GM18511 (cell line): ENCODE data around the gene ACBD6.

ENCODE experiments used
- ATAC-seq: cut with Tn5 transposase; IDR thresholded peaks from one replicate; pipeline ENCODE4 v1.9.1; 2021; ENCODE audit warnings: mild to moderate bottlenecking, moderate library complexity; ENCODE audit not compliant: unreplicated experiment

Gene ACBD6

GRCh38 chr1:180376253-180376652 is 126.1 kb downstream of the ACBD6 start:
- no peak for ATAC-seq

- no peak for ATAC-seq
Measured at GRCh38 chr1:180372728-180373127, 129.6 kb downstream of the ACBD6 start.

- ATAC-seq = no peak
Measured at GRCh38 chr1:180370597-180370996, 131.8 kb downstream of the ACBD6 start.

GRCh38 chr1:180370188-180370587 is 132.2 kb downstream of the ACBD6 start:
- no peak for ATAC-seq

GRCh38 chr1:180369061-180369460 is 133.3 kb downstream of the ACBD6 start:
- ATAC-seq = no peak

GRCh38 chr1:180366371-180367068 is 135.9 kb downstream of the ACBD6 start:
- ATAC-seq = no peak

GRCh38 chr1:180365039-180365438 is 137.3 kb downstream of the ACBD6 start:
- ATAC-seq = no peak

- no peak for ATAC-seq
Measured at GRCh38 chr1:180363246-180363995, 139.0 kb downstream of the ACBD6 start.

- ATAC-seq = no peak
Measured at GRCh38 chr1:180360333-180361075, 141.9 kb downstream of the ACBD6 start.

GRCh38 chr1:180358649-180359048 is 143.7 kb downstream of the ACBD6 start:
- ATAC-seq = no peak

- ATAC-seq = no peak
Measured at GRCh38 chr1:180353945-180354344, 148.4 kb downstream of the ACBD6 start.

- no peak for ATAC-seq
Measured at GRCh38 chr1:180352588-180352987, 149.8 kb downstream of the ACBD6 start.

- ATAC-seq = no peak
Measured at GRCh38 chr1:180352021-180352420, 150.4 kb downstream of the ACBD6 start.

- ATAC-seq = no peak
Measured at GRCh38 chr1:180345148-180345547, 157.2 kb downstream of the ACBD6 start.

- ATAC-seq = peak; percentile 91
Measured at GRCh38 chr1:180343921-180344769, 158.2 kb downstream of the ACBD6 start.

- no peak for ATAC-seq
Measured at GRCh38 chr1:180327089-180327488, 175.3 kb downstream of the ACBD6 start.

GRCh38 chr1:180312926-180313325 is 189.5 kb downstream of the ACBD6 start:
- no peak for ATAC-seq

GRCh38 chr1:180311011-180311730 is 191.2 kb downstream of the ACBD6 start:
- ATAC-seq = no peak

- no peak for ATAC-seq
Measured at GRCh38 chr1:180310095-180310494, 192.3 kb downstream of the ACBD6 start.

- no peak for ATAC-seq
Measured at GRCh38 chr1:180309338-180309737, 193.0 kb downstream of the ACBD6 start.
